ENCODE results near the gene FBXL19. TPM values are rescaled to one million over a fixed set of nuclear protein-coding genes. Genes with fewer than 3 reads are reported as not detected.

FBXL19 gene
- total and polyA plus RNA-seq, 9 of the 15 experiments (the other 6 are each of a cell fraction or from before 2014, with no cell fraction given), result 0.13 to 48.0 (median 13.5) TPM; not detected in 1

DNA sequence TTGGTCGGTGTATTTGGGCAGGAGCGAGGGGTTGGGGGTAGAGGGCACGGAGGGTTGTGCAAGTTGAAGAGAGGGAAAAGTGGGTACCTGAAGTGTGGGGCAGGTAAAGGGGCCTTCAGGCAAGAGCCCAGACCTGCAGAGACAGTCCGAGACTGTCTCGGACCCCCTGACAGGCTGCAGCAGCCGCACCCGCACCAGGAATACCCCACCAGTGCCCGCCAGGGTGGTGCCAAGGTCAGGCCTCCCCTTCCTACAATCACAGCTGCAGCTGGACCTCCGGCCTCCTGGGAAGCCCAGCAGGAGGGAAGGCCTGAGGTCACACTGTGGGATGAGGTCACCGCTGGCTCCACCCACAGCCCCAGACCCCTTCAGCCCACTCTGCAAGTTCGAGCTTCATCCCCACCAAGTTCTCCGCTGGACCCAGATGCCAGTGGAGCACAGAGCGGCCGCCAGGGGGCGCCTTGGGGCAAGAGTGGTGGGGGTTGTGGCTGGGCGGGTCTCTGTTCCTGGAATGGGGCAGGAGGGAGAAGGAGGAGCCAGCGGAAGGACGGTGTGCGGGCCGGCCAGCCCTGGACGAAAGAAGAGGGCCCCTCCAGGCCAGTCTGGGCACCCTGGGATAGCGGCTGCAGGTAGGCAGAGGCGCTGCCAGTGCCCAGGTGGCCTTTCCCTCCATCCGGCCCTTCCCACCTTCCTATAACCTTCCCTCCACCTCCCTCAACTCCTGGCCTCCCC, 61.5 kb downstream of the FBXL19 start, which contains the start of gene HSD3B7 (continued):
- TF ChIP-seq RCOR1 (IDR thresholded peaks at IDR 0.05; ENCODE audit: borderline replicate concordance in 1 of 2, low read depth in 2 of 2, low read length in 2 of 2), result no peak
- TF ChIP-seq DMBX1 (CRISPR knock-in tag; IDR thresholded peaks at IDR 0.05; ENCODE audit: borderline replicate concordance), result no peak
- no peak for TF ChIP-seq ZNF57 (CRISPR knock-in tag; IDR thresholded peaks at IDR 0.05)
- no peak for TF ChIP-seq NONO (IDR thresholded peaks at IDR 0.05; ENCODE audit: low read depth in 2 of 2, low read length in 1 of 2)
- TF ChIP-seq, protein P1, sequence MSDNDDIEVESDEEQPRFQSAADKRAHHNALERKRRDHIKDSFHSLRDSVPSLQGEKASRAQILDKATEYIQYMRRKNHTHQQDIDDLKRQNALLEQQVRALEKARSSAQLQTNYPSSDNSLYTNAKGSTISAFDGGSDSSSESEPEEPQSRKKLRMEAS (CRISPR knock-in tag; IDR thresholded peaks at IDR 0.05), result no peak
- TF ChIP-seq ZNF124 (CRISPR knock-in tag; IDR thresholded peaks at IDR 0.05), result no peak
- TF ChIP-seq, protein P2, sequence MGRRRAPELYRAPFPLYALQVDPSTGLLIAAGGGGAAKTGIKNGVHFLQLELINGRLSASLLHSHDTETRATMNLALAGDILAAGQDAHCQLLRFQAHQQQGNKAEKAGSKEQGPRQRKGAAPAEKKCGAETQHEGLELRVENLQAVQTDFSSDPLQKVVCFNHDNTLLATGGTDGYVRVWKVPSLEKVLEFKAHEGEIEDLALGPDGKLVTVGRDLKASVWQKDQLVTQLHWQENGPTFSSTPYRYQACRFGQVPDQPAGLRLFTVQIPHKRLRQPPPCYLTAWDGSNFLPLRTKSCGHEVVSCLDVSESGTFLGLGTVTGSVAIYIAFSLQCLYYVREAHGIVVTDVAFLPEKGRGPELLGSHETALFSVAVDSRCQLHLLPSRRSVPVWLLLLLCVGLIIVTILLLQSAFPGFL (CRISPR knock-in tag; IDR thresholded peaks at IDR 0.05), result no peak
- no peak for TF ChIP-seq BRCA1 (IDR thresholded peaks at IDR 0.05)
- TF ChIP-seq BRCA1 (CRISPR knock-in tag; IDR thresholded peaks at IDR 0.05), result no peak
- no peak for TF ChIP-seq SIN3B (IDR thresholded peaks at IDR 0.05; ENCODE audit: low read depth)
- no peak for TF ChIP-seq ZNF165 (CRISPR knock-in tag; IDR thresholded peaks at IDR 0.05; ENCODE audit: borderline replicate concordance)
- TF ChIP-seq MTA3 (IDR thresholded peaks at IDR 0.05; ENCODE audit: borderline replicate concordance), result peak; percentile 51; the same call in 1 of the 2 replicates
- TF ChIP-seq SIRT6 (IDR thresholded peaks at IDR 0.05; ENCODE audit: low read depth, low read length), result no peak

All from K562 (cell line).